Adrenal gland (tissue), 12 donors: ENCODE measurements around the gene CUL4A. TPM values are rescaled to one million over a fixed set of nuclear protein-coding genes. Genes with fewer than 3 reads are reported as not detected.
"Not testable (repeated sequence)": the region's sequence is repeated elsewhere in the genome, so short reads cannot be mapped to it uniquely, and the experiment has no call there.

Source experiments
- DNase-seq, 7 donors: peaks; one replicate each; pipeline ENCODE4 v3.0.0-alpha.2; 2019 to 2020
- H3K27ac ChIP-seq, 5 donors: fragments of 200-600 bp; sonication (generic) in 4 of 5; 1 replicate in 3 of 5; 2 replicates in 2 of 5; pipeline versions ENCODE4 v1.5.1 to v1.8.0; 2016 to 2020; ENCODE audit warnings: mild to moderate bottlenecking in 1 of 5
- H3K27me3 ChIP-seq: fragments of 200-600 bp; 2 replicates; pipeline ENCODE4 v1.8.0; 2021
- H3K36me3 ChIP-seq, 2 donors: fragments of 200-600 bp; replicated peaks in 1 of 2; 1 replicate in 1 of 2; 2 replicates in 1 of 2; pipeline versions ENCODE4 v1.5.1 to v1.8.0; 2018 to 2022
- H3K4me1 ChIP-seq, 2 donors: fragments of 200-600 bp; replicated peaks in 1 of 2; 1 replicate in 1 of 2; 2 replicates in 1 of 2; pipeline versions ENCODE4 v1.5.1 to v1.8.0; 2018 to 2021
- H3K4me3 ChIP-seq, 4 donors: fragments of 200-600 bp; sonication (generic) in 3 of 4; one replicate each; pipeline ENCODE4 v1.5.1; 2016 to 2018
- H3K9me3 ChIP-seq, 3 donors: fragments of 200-600 bp; sonication (generic) in 1 of 3; replicated peaks in 1 of 3; 1 replicate in 2 of 3; 2 replicates in 1 of 3; pipeline versions ENCODE4 v1.5.1 to v1.8.0; 2016 to 2021
- CTCF ChIP-seq, 6 experiments: fragments of 450-650 bp in 4 of 6; fragments of 200-600 bp in 2 of 6; sonication (generic) in 1 of 6; IDR thresholded peaks; 1 replicate in 5 of 6; 2 replicates in 1 of 6; pipeline versions ENCODE4 v1.5.1 to v1.8.0; 2016 to 2021; ENCODE audit warnings: antibody characterized with exemption in 6 of 6, mild to moderate bottlenecking in 2 of 6, moderate library complexity in 1 of 6
- POLR2A ChIP-seq, 2 donors: fragments of 450-650 bp; IDR thresholded peaks; one replicate each; pipeline ENCODE4 v1.6.1; 2017; ENCODE audit warnings: antibody characterized with exemption in 2 of 2, mild to moderate bottlenecking in 2 of 2, moderate library complexity in 1 of 2
- WGBS, 4 donors: extraction: QIAGEN DNeasy Blood & Tissue Kit in 2 of 4; methylation state at CpG; one replicate each; pipeline versions ENCODE4 v1.1.5 to v1.1.7; 2013 to 2017; 5-methylcytosine and 5-hydroxymethylcytosine counted together
- intact Hi-C, 2 donors: fragments of 100-400 bp; cut with DNase I; formaldehyde crosslinking; loops; one replicate each; pipeline versions ENCODE4 v1.14.1 to v1.15.0; 2022 to 2023
- polyA plus RNA-seq, 3 donors: library from polyadenylated mRNA; stranded (reverse); fragments of 200-250 nt in 2 of 3; fragments of 350-450 nt in 1 of 3; fragmentation: Illumina TruSeq in 1 of 3; extraction: RNeasy Lipid Tissue Mini Kit (QIAGEN cat#74804) in 1 of 3; gene quantifications; one replicate each; pipeline ENCODE4 v1.2.3, GENCODE V29; 2013 to 2014
- total RNA-seq, 9 donors: library from RNA; depleted of rRNA in 4 of 9; stranded (reverse); fragments of >200 nt in 4 of 9; fragments of 120-200 nt in 1 of 9; fragmentation: NEBNext Ultra II Directional in 1 of 9; extraction: Animal tissue kit (Norgen Biotek cat#: 25700) in 1 of 9; gene quantifications; one replicate each; pipeline versions ENCODE4 v1.1.0 to v1.2.4, GENCODE V29; 2013 to 2023
- donor health status: healthy with polysubstance abuse.
- donor health status: Bipolar disorder and iron deficiency.
- donor health status: DM: yes; HTN: yes; CAD: no.
- donor health status: DM: no; HTN: no; CAD: no.
- donor health status: DM: no; HTN: no; CAD: no.
- donor health status: DM: yes; HTN: yes; CAD: no.

The CUL4A gene
- total and polyA plus RNA-seq, 12 donors, result 27.6 to 90.4 (median 58.7) TPM

- DNase-seq, result no peak
- TF ChIP-seq POLR2A (IDR thresholded peaks at IDR 0.05) (no peak), CTCF (IDR thresholded peaks at IDR 0.05) (no peak)
- intact Hi-C loops, result no loop called here
- H3K4me3 ChIP-seq, result no peak overlapping the region
- H3K27me3 ChIP-seq, result no peaks in the 10 kb centered on the region
- peaks cover 0 to 35% of the 10 kb centered on the region in 2 donors for H3K36me3 ChIP-seq
- H3K9me3 ChIP-seq, result no peaks in the 10 kb centered on the region
- 95 to 98% (median 96%) methylated on average over 11 of the region's 11 CpGs for WGBS, 4 donors
- no peak overlapping the region for H3K27ac ChIP-seq
- no peaks in the 10 kb centered on the region for H3K4me1 ChIP-seq
These were observed 23.7 kb downstream of the CUL4A start for GRCh38 chr13:113233101-113233500.

GRCh38 chr13:113238536-113238935, 29.1 kb downstream of the CUL4A start:
- no peak overlapping the region for H3K4me3 ChIP-seq
- TF ChIP-seq CTCF (IDR thresholded peaks at IDR 0.05), result no peak
- H3K27me3 ChIP-seq, result no peaks in the 10 kb centered on the region
- H3K4me1 ChIP-seq, result no peaks in the 10 kb centered on the region
- intact Hi-C loops, result no loop called here
- no peak for DNase-seq
- 72 to 87% (median 78%) methylated on average over 4 of the region's 4 CpGs for WGBS, 4 donors
- no peak overlapping the region for H3K27ac ChIP-seq
- no peaks in the 10 kb centered on the region for H3K9me3 ChIP-seq
- H3K36me3 ChIP-seq, result peaks cover 0 to 41% of the 10 kb centered on the region in 2 donors

- Histone ChIP-seq H3K4me3 (no peak overlapping the region), H3K36me3 (peaks cover 0 to 50% of the 10 kb centered on the region in 2 donors), H3K27ac (no peak overlapping the region), H3K9me3 (no peaks in the 10 kb centered on the region), H3K27me3 (no peaks in the 10 kb centered on the region), H3K4me1 (no peaks in the 10 kb centered on the region)
- WGBS, 4 donors, result 83 to 94% (median 92%) methylated on average over 11 to 15 of the region's 15 CpGs
- intact Hi-C loops, result no loop called here
- DNase-seq, result no peak
- TF ChIP-seq CTCF (IDR thresholded peaks at IDR 0.05), result no peak
- TF ChIP-seq POLR2A (IDR thresholded peaks at IDR 0.05), result no peak
These were observed 29.9 kb downstream of the CUL4A start for GRCh38 chr13:113239357-113239756.

GRCh38 chr13:113239986-113240385, 30.6 kb downstream of the CUL4A start:
- no peak overlapping the region for H3K4me3 ChIP-seq
- H3K9me3 ChIP-seq, result no peaks in the 10 kb centered on the region
- TF ChIP-seq POLR2A (IDR thresholded peaks at IDR 0.05) (no peak), CTCF (IDR thresholded peaks at IDR 0.05) (no peak)
- intact Hi-C loops, result no loop called here
- H3K27me3 ChIP-seq, result no peaks in the 10 kb centered on the region
- H3K36me3 ChIP-seq, result peaks cover 0 to 53% of the 10 kb centered on the region in 2 donors
- H3K4me1 ChIP-seq, result no peaks in the 10 kb centered on the region
- 84 to 96% (median 92%) methylated on average over 5 to 6 of the region's 6 CpGs for WGBS, 4 donors
- DNase-seq, result no peak
- H3K27ac ChIP-seq, result no peak overlapping the region

- intact Hi-C loops, H3K4me1 ChIP-seq, DNase-seq, H3K27ac ChIP-seq, H3K9me3 ChIP-seq, H3K27me3 ChIP-seq, H3K4me3 ChIP-seq: not testable (repeated sequence)
- WGBS, 4 donors, result 91 to 98% (median 96%) methylated on average over 8 of the region's 8 CpGs
- peaks cover 0 to 61% of the 10 kb centered on the region in 2 donors for H3K36me3 ChIP-seq
These were observed 32.2 kb downstream of the CUL4A start for GRCh38 chr13:113241623-113242022.
